Fibroblast of lung (primary cell): Measurements from ENCODE around the gene SBNO1. TPM values are rescaled to one million over a fixed set of nuclear protein-coding genes. Genes with fewer than 3 reads are reported as not detected.

Source experiments
- DNase-seq, 2 donors: peaks; one replicate each; pipeline versions ENCODE4 v3.0.0 to v3.0.0-alpha.2; 2010; ENCODE audit warnings: low read depth in 2 of 2
- H2AFZ ChIP-seq: 2 replicates; pipeline ENCODE4 v1.5.1; 2012; ENCODE audit warnings: low read length, control low read depth, inconsistent platforms
- H3K27ac ChIP-seq: 2 replicates; pipeline ENCODE4 v1.5.1; 2011; ENCODE audit warnings: low read length, control low read depth; ENCODE audit not compliant: insufficient read depth
- H3K27me3 ChIP-seq: 2 replicates; pipeline ENCODE4 v1.5.1; 2011; ENCODE audit warnings: mild to moderate bottlenecking, low read length; ENCODE audit not compliant: control insufficient read depth, insufficient read depth
- H3K36me3 ChIP-seq: 2 replicates; pipeline ENCODE4 v1.5.1; 2011; ENCODE audit warnings: low read length; ENCODE audit not compliant: control insufficient read depth, insufficient read depth
- H3K4me1 ChIP-seq: 2 replicates; pipeline ENCODE4 v1.5.1; 2011; ENCODE audit warnings: low read length; ENCODE audit not compliant: control insufficient read depth, insufficient read depth; ENCODE audit errors: extremely low read depth
- H3K4me2 ChIP-seq: 2 replicates; pipeline ENCODE4 v1.5.1; 2011; ENCODE audit warnings: low read length, control low read depth; ENCODE audit not compliant: insufficient read depth; ENCODE audit errors: extremely low read depth
- H3K4me3 ChIP-seq, 4 experiments: fragments of 200-600 bp in 1 of 4; sonication (generic) in 1 of 4; replicated peaks in 1 of 4; 2 replicates each; pipeline ENCODE4 v1.5.1; 2011 to 2016; ENCODE audit warnings: low read length in 4 of 4, low read depth in 3 of 4, mild to moderate bottlenecking in 3 of 4, control low read depth in 2 of 4, inconsistent platforms in 1 of 4, mixed read lengths in 1 of 4; ENCODE audit not compliant: insufficient read depth in 1 of 4; ENCODE audit errors: control extremely low read depth in 1 of 4
- H3K79me2 ChIP-seq: 2 replicates; pipeline ENCODE4 v1.5.1; 2012; ENCODE audit warnings: mild to moderate bottlenecking, low read length, inconsistent platforms; ENCODE audit not compliant: control insufficient read depth, insufficient read depth
- H3K9ac ChIP-seq: 2 replicates; pipeline ENCODE4 v1.5.1; 2011; ENCODE audit warnings: mild to moderate bottlenecking, low read length, control low read depth; ENCODE audit not compliant: insufficient read depth
- H3K9me3 ChIP-seq: 2 replicates; pipeline ENCODE4 v1.5.1; 2012; ENCODE audit warnings: low read depth, low read length; ENCODE audit not compliant: control insufficient read depth, insufficient read depth
- H4K20me1 ChIP-seq: 2 replicates; pipeline ENCODE4 v1.5.1; 2011; ENCODE audit warnings: low read length; ENCODE audit not compliant: control insufficient read depth, insufficient read depth; ENCODE audit errors: extremely low read depth
- EZH2 ChIP-seq: IDR thresholded peaks from 2 replicates; pipeline ENCODE4 v1.5.1; 2012; ENCODE audit warnings: low read length, control low read depth, mild to moderate bottlenecking; ENCODE audit errors: missing control alignments
- polyA plus RNA-seq, 2 donors: library from polyadenylated mRNA; depleted of rRNA in 1 of 2; stranded (reverse) in 1 of 2; unstranded in 1 of 2; fragments of >200 nt; gene quantifications; 2 replicates each; pipeline ENCODE4 v1.2.1, GENCODE V29; 2011 to 2012; ENCODE audit warnings: missing spikeins in 1 of 2
- total RNA-seq: library from RNA; depleted of rRNA; stranded (reverse); fragments of >200 nt; gene quantifications from 2 replicates; pipeline ENCODE4 v1.2.1, GENCODE V29; 2014
- TF ChIP-seq, protein P1 (sequence below), 2 donors: IDR thresholded peaks in 1 of 2; conservative IDR thresholded peaks in 1 of 2; 1 replicate in 1 of 2; 2 replicates in 1 of 2; pipeline ENCODE4 v1.5.1; 2011 to 2012; ENCODE audit warnings: low read length in 2 of 2, control low read depth in 1 of 2, inconsistent platforms in 1 of 2, low read depth in 1 of 2, mild to moderate bottlenecking in 1 of 2

The SBNO1 gene
- total and polyA plus RNA-seq, 2 donors (not counting 1 experiment from before 2014, with no cell fraction given): 15.6 to 20.8 TPM

DNA sequence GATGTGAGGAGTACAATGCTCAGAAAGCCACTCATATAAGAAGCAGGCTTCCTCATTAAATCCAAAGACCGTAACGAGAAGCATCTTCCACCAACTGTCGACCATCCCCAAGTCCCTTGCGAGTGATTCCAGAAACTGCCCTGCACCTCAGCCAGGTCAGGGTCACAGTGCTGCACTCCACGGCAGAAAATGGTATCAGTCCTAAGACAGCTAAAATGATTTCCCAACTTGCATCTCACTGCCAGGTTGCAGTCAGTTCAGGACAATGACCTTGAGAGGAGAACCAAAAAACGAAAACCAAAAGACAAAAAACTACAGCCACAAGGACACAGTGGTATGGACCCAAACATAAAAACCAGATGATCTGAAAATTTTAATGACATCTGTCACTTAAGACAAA is 20.6 kb downstream of the SBNO1 start:
- Histone ChIP-seq H4K20me1 (no peaks in the 10 kb centered on the region), H3K27ac (no peak overlapping the region), H3K4me1 (no peaks in the 10 kb centered on the region), H3K36me3 (peaks cover 3% of the 10 kb centered on the region), H3K9ac (no peak overlapping the region), H3K79me2 (peaks cover 2% of the 10 kb centered on the region), H3K4me3 (no peak overlapping the region), H3K27me3 (no peaks in the 10 kb centered on the region), H3K4me2 (no peak overlapping the region), H2AFZ (no peak overlapping the region), H3K9me3 (no peaks in the 10 kb centered on the region)
- DNase-seq: no peak
- no peak for TF ChIP-seq EZH2
- TF ChIP-seq, protein P1, sequence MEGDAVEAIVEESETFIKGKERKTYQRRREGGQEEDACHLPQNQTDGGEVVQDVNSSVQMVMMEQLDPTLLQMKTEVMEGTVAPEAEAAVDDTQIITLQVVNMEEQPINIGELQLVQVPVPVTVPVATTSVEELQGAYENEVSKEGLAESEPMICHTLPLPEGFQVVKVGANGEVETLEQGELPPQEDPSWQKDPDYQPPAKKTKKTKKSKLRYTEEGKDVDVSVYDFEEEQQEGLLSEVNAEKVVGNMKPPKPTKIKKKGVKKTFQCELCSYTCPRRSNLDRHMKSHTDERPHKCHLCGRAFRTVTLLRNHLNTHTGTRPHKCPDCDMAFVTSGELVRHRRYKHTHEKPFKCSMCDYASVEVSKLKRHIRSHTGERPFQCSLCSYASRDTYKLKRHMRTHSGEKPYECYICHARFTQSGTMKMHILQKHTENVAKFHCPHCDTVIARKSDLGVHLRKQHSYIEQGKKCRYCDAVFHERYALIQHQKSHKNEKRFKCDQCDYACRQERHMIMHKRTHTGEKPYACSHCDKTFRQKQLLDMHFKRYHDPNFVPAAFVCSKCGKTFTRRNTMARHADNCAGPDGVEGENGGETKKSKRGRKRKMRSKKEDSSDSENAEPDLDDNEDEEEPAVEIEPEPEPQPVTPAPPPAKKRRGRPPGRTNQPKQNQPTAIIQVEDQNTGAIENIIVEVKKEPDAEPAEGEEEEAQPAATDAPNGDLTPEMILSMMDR (conservative IDR thresholded peaks at IDR 0.05 in 1 of 2, IDR thresholded peaks at IDR 0.05 in 1 of 2; ENCODE audit: low read depth in 1 of 2, low read length in 2 of 2): no peak

DNA sequence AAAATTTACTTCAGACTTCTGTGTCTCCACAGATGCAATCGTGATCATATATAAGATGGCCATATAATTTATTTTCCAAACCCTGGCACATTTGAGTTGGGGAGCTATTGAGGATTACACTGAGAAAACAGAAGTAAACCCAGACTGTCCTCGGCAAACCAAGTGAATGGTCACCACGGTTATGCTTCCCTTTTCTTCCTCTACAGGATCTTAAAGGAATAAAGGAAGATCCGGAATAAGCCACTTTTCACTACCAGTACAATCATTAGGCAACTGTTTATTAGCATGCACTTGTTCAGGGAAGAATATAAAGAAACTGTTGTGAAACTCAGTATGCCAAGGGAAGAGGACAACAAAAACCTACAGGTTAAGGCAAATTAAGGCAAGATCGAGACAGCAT is 27.6 kb downstream of the SBNO1 start:
- no peaks in the 10 kb centered on the region for H3K4me1 ChIP-seq
- H3K27me3 ChIP-seq: no peaks in the 10 kb centered on the region
- no peak overlapping the region for H3K4me2 ChIP-seq
- no peak for DNase-seq
- H3K9me3 ChIP-seq: no peaks in the 10 kb centered on the region
- no peak overlapping the region for H2AFZ ChIP-seq
- H4K20me1 ChIP-seq: no peaks in the 10 kb centered on the region
- peaks cover 3% of the 10 kb centered on the region for H3K36me3 ChIP-seq
- no peak overlapping the region for H3K27ac ChIP-seq
- H3K79me2 ChIP-seq: peaks cover 2% of the 10 kb centered on the region
- TF ChIP-seq, protein P1 (conservative IDR thresholded peaks at IDR 0.05 in 1 of 2, IDR thresholded peaks at IDR 0.05 in 1 of 2; ENCODE audit: low read depth in 1 of 2, low read length in 2 of 2): no peak
- TF ChIP-seq EZH2: no peak
- no peak overlapping the region for H3K4me3 ChIP-seq
- no peak overlapping the region for H3K9ac ChIP-seq

DNA sequence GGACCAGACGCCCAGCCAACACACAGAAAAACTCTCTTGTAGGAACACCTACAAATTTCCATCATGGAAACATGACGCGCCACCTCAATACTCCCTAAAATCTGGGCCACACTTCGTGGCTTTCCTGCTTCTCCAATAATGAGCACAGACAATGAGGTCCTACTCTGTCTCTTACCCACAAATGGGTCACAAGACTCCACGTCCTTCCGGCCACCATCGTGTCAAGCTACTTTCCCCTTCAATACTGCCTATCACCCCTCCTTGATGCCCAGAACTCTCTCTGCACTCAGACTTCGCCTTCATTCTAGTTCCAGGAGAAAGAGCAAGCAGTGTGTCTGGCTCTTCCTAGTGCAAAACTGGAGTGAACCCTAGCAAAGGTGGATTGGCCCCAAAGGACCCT is 28.1 kb downstream of the SBNO1 start:
- Histone ChIP-seq H3K9me3 (no peaks in the 10 kb centered on the region), H3K36me3 (peaks cover 3% of the 10 kb centered on the region), H4K20me1 (no peaks in the 10 kb centered on the region), H3K9ac (no peak overlapping the region), H3K27me3 (no peaks in the 10 kb centered on the region), H3K27ac (no peak overlapping the region), H3K4me1 (no peaks in the 10 kb centered on the region), H2AFZ (no peak overlapping the region), H3K4me3 (no peak overlapping the region), H3K4me2 (no peak overlapping the region), H3K79me2 (peaks cover 2% of the 10 kb centered on the region)
- no peak for DNase-seq
- TF ChIP-seq, protein P1 (conservative IDR thresholded peaks at IDR 0.05 in 1 of 2, IDR thresholded peaks at IDR 0.05 in 1 of 2; ENCODE audit: low read depth in 1 of 2, low read length in 2 of 2): no peak
- TF ChIP-seq EZH2: no peak
